Tibial artery (tissue), 4 donors: Measurements from ENCODE around the gene CLDN6.

Experiments used
- DNase-seq, 2 donors: peaks; one replicate each; pipeline ENCODE4 v3.0.0-alpha.2; 2019
- H3K27ac ChIP-seq, 2 donors: fragments of 200-600 bp; sonication (generic) in 1 of 2; 1 replicate in 1 of 2; 2 replicates in 1 of 2; pipeline ENCODE4 v1.5.1; 2018 to 2019; ENCODE audit warnings: mild to moderate bottlenecking in 1 of 2
- H3K27me3 ChIP-seq, 2 donors: fragments of 200-600 bp; sonication (generic) in 1 of 2; one replicate each; pipeline versions ENCODE4 v1.5.1 to v1.6.0; 2016 to 2019
- H3K36me3 ChIP-seq, 3 donors: fragments of 200-600 bp; sonication (generic) in 2 of 3; one replicate each; pipeline ENCODE4 v1.5.1; 2016 to 2019; ENCODE audit warnings: mild to moderate bottlenecking in 2 of 3
- H3K4me1 ChIP-seq, 4 donors: fragments of 200-600 bp; sonication (generic) in 2 of 4; 1 replicate in 3 of 4; 2 replicates in 1 of 4; pipeline ENCODE4 v1.5.1; 2016 to 2019
- H3K4me3 ChIP-seq, 2 donors: fragments of 200-600 bp; sonication (generic) in 1 of 2; 1 replicate in 1 of 2; 2 replicates in 1 of 2; pipeline ENCODE4 v1.5.1; 2018 to 2019; ENCODE audit warnings: mild to moderate bottlenecking in 2 of 2
- H3K9me3 ChIP-seq, 3 donors: fragments of 200-600 bp; sonication (generic) in 1 of 3; one replicate each; pipeline ENCODE4 v1.5.1; 2016 to 2019
- intact Hi-C: fragments of 100-400 bp; cut with DNase I; formaldehyde crosslinking; loops from one replicate; pipeline ENCODE4 v1.15.0; 2023; ENCODE audit warnings: low total_unique reads
- TF ChIP-seq, protein P1 (sequence below), 2 experiments: fragments of 200-600 bp in 1 of 2; fragments of 450-650 bp in 1 of 2; IDR thresholded peaks; one replicate each; pipeline ENCODE4 v1.5.1; 2017 to 2019; ENCODE audit warnings: antibody characterized with exemption in 2 of 2, mild to moderate bottlenecking in 1 of 2, moderate library complexity in 1 of 2

Gene CLDN6

DNA sequence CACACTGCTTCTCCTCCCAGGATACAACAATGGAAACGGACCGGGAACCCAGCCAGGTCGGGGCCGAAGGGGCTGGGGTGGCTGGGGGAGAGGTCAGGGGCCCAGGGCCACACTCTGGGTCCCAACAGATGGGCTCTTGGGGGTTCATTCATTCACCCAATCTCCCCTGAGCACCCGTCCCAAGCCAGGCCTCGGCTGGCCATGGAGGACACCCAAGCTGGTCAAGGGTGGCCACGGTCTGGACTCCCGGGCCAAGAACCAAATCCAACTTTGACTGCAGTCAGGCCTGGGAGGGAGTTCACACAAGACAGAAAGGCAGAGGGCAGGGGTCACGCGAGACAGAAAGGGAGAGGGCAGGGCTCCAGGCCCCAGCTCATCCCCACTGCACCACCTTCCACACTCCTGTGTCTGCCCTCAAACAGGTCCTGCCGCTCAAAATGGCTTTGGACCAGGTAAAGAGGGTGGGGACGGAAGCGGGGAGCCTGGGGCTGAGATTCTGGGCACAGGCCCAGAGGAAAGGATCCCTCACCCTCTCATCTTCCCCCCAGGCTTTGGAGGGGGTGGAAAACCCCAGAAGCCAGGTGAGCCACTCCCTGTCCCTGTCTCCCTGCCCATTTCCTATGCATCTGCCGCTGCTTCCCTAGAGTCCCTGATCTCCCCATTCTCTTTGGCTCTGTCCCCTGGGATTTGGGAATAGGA is 25.5 kb downstream of the CLDN6 start:
- H3K27ac ChIP-seq, result no peak overlapping the region
- no peaks in the 10 kb centered on the region for H3K4me1 ChIP-seq
- H3K36me3 ChIP-seq, result no peaks in the 10 kb centered on the region
- no peak overlapping the region for H3K4me3 ChIP-seq
- H3K27me3 ChIP-seq, result peaks cover 0 to 47% of the 10 kb centered on the region in 2 donors
- no peaks in the 10 kb centered on the region for H3K9me3 ChIP-seq
- no peak for DNase-seq
- TF ChIP-seq, protein P1, sequence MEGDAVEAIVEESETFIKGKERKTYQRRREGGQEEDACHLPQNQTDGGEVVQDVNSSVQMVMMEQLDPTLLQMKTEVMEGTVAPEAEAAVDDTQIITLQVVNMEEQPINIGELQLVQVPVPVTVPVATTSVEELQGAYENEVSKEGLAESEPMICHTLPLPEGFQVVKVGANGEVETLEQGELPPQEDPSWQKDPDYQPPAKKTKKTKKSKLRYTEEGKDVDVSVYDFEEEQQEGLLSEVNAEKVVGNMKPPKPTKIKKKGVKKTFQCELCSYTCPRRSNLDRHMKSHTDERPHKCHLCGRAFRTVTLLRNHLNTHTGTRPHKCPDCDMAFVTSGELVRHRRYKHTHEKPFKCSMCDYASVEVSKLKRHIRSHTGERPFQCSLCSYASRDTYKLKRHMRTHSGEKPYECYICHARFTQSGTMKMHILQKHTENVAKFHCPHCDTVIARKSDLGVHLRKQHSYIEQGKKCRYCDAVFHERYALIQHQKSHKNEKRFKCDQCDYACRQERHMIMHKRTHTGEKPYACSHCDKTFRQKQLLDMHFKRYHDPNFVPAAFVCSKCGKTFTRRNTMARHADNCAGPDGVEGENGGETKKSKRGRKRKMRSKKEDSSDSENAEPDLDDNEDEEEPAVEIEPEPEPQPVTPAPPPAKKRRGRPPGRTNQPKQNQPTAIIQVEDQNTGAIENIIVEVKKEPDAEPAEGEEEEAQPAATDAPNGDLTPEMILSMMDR (IDR thresholded peaks at IDR 0.05), result no peak
- intact Hi-C loops, result no loop called here

DNA sequence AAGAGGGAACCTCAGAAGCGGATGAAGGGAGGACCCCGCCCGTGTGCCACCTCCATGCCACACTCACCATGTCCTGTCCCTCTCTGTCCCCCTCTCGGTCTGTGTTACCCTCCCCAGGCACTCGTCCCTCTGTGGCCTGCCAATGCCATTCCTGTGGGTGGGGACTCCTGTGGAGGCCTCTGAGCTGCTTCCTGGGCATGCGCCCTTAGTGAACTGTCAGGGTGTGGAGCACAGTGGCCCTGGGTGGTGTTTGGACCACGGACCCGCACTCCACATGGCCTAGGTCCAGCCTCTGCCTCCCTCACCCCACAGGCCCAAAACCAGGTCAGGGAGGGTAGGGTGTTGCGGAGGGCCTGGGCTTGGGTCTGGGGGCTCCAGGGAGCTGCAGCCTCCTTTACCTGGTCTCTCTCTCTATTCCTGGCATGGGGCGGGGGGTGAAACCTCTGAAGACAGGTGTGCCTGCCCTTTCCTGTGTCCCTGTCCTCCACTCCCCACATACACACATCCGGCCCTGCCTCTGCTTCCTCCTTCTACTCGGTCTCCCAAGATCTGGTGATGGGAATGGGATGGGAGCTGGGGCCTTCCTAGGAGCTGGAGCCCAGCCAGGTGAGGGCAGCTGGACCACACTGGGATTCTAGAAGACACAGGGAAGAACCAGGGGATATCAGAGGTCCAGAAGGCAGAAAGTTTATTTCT is 26.3 kb downstream of the CLDN6 start:
- TF ChIP-seq, protein P1 (IDR thresholded peaks at IDR 0.05), result no peak
- DNase-seq, result no peak
- intact Hi-C loops, result no loop called here
- no peak overlapping the region for H3K4me3 ChIP-seq
- H3K9me3 ChIP-seq, result no peaks in the 10 kb centered on the region
- peaks cover 0 to 47% of the 10 kb centered on the region in 2 donors for H3K27me3 ChIP-seq
- no peak overlapping the region for H3K27ac ChIP-seq
- H3K4me1 ChIP-seq, result no peaks in the 10 kb centered on the region
- no peaks in the 10 kb centered on the region for H3K36me3 ChIP-seq

GRCh38 chr16:2990891-2991290 is 27.1 kb downstream of the CLDN6 start:
- no peaks in the 10 kb centered on the region for H3K9me3 ChIP-seq
- H3K27ac ChIP-seq, result no peak overlapping the region
- peaks cover 0 to 40% of the 10 kb centered on the region in 2 donors for H3K27me3 ChIP-seq
- intact Hi-C loops, result no loop called here
- H3K4me3 ChIP-seq, result no peak overlapping the region
- TF ChIP-seq, protein P1 (IDR thresholded peaks at IDR 0.05), result no peak
- H3K36me3 ChIP-seq, result no peaks in the 10 kb centered on the region
- peaks cover 0 to 6% (median 3%) of the 10 kb centered on the region in 4 donors for H3K4me1 ChIP-seq
- no peak for DNase-seq

GRCh38 chr16:2988590-2989099 is 29.3 kb downstream of the CLDN6 start:
- Histone ChIP-seq H3K27me3 (peaks cover 0 to 35% of the 10 kb centered on the region in 2 donors), H3K4me1 (peaks cover 0 to 27% (median 21%) of the 10 kb centered on the region in 4 donors), H3K9me3 (no peaks in the 10 kb centered on the region), H3K36me3 (no peaks in the 10 kb centered on the region), H3K4me3 (no peak overlapping the region), H3K27ac (no peak overlapping the region)
- DNase-seq, result no peak
- intact Hi-C loops, result no loop called here
- TF ChIP-seq, protein P1 (IDR thresholded peaks at IDR 0.05), result no peak

DNA sequence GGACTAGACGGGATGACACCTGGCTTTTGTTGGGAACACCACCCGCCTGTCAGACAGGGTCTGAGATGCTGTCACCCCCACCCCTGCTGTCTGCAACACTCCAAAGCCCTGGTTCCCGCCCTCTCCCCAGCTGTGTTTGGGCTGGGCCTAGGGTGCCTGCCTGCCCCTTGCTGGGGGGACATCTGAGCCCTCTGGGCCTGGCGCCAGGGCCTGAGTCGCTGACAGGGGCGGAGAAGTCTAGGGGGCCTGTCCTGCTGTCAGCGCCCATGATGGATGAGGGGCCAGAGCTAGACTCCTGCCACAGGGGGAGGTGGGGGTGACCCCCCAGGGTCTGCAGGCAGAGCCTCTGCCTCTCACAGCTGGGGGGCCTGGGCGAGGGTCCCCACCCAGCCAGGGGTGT is 30.1 kb downstream of the CLDN6 start:
- intact Hi-C loops, result no loop called here
- Histone ChIP-seq H3K4me1 (peaks cover 0 to 33% (median 24%) of the 10 kb centered on the region in 4 donors), H3K9me3 (no peaks in the 10 kb centered on the region), H3K36me3 (no peaks in the 10 kb centered on the region), H3K4me3 (no peak overlapping the region), H3K27ac (no peak overlapping the region), H3K27me3 (peaks cover 0 to 35% of the 10 kb centered on the region in 2 donors)
- no peak for DNase-seq
- TF ChIP-seq, protein P1 (IDR thresholded peaks at IDR 0.05), result no peak
